Measurements from ENCODE around the gene ALG6.

ALG6 gene

GRCh38 chr1:63367215-63368103 lies at the start of gene ALG6:
ALG6 (plus strand) TSS chr1:63367627; CDS start chr1:63370978, 3,351 bp downstream.
- DNase-seq: peak; percentile 89

- no peak for DNase-seq
These were observed 49.6 kb upstream of the ALG6 start for GRCh38 chr1:63317817-63318152.

GRCh38 chr1:63318201-63318979 lies 49.0 kb upstream of the ALG6 start:
- DNase-seq: no peak

- DNase-seq: no peak
These were observed 48.1 kb upstream of the ALG6 start for GRCh38 chr1:63319046-63320021.

- DNase-seq: no peak
These were observed 47.3 kb upstream of the ALG6 start for GRCh38 chr1:63320022-63320721.

- no peak for DNase-seq
These were observed 46.2 kb upstream of the ALG6 start for GRCh38 chr1:63321066-63321784.

GRCh38 chr1:63321785-63322113 lies 45.7 kb upstream of the ALG6 start:
- DNase-seq: no peak

GRCh38 chr1:63322114-63322943 lies 45.1 kb upstream of the ALG6 start, which contains the start of gene FOXD3:
FOXD3 (plus strand) TSS chr1:63322567; CDS start chr1:63323059, 492 bp downstream.
- no peak for DNase-seq

- peak; percentile 29 for DNase-seq
These were observed 44.2 kb upstream of the ALG6 start for GRCh38 chr1:63322944-63323864.

GRCh38 chr1:63323865-63324778 lies 43.3 kb upstream of the ALG6 start:
- DNase-seq: no peak

GRCh38 chr1:63324779-63325119 lies 42.7 kb upstream of the ALG6 start:
- no peak for DNase-seq

- no peak for DNase-seq
These were observed 42.0 kb upstream of the ALG6 start for GRCh38 chr1:63325279-63325985.

- no peak for DNase-seq
These were observed 41.3 kb upstream of the ALG6 start for GRCh38 chr1:63326106-63326472.

- DNase-seq: no peak
These were observed 40.7 kb upstream of the ALG6 start for GRCh38 chr1:63326473-63327380.

- DNase-seq: no peak
These were observed 39.9 kb upstream of the ALG6 start for GRCh38 chr1:63327417-63328054.

- DNase-seq: no peak
These were observed 39.3 kb upstream of the ALG6 start for GRCh38 chr1:63328122-63328521.

All from activated effector memory CD4-positive, alpha-beta T cell treated with Interleukin-2 at 50 U/mL for 16 hours (primary cell).